Stimulated activated CD8-positive, alpha-beta memory T cell treated with anti-CD3 and anti-CD28 coated beads, Interleukin-15, amount 100 ng/mL, for 48 hours (primary cell): Measurements from ENCODE around the gene NSUN5.
A peak's percentile ranks its signal among the peaks of the same experiment; 100 is the strongest.
"Not testable (repeated sequence)": the region's sequence is repeated elsewhere in the genome, so short reads cannot be mapped to it uniquely, and the experiment has no call there.

Experiments
- DNase-seq, 2 donors: peaks; one replicate each; pipeline ENCODE4 v3.0.0-alpha.2; 2020; ENCODE audit warnings: low read depth in 2 of 2

Gene NSUN5

DNA sequence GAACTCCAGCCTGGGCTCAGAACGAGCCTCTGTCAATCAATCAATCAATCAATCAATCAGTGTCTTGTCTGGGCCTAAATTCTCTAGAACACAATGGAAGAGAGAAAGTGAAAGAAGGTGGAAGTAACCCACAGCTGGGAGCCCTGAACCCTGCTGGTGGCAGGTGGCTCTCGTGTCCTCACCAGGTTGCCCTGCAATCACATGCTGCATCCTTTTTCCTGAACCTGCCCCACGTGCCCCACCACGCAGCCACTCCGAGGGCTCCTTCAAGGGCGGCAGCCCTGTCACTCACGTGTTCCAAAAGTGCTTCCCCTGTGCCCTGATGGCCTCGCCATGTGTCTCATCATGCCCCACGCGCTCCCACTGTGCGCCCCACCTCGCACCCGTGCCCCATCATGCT, 18.8 kb upstream of the NSUN5 start:
- DNase-seq, result not testable (repeated sequence)

DNA sequence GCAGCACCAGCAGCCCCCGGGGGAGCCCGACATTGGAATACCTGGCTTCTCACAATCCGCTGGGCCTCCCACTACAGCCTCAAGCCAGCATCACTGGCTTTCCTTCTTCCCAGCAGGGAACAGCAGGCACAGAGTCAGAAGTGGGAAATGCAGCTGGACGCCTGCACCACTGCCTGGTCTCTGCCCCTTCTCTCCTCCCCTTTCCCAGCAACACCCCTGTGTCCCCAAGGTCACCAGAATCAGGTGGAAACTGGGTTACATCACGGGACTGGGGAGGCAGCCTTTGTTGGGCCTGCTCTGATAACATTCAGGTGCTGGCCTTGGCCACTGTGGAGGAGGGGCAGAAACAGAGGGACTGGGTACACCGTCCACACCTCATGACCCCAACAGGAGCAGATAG, 16.8 kb upstream of the NSUN5 start:
- not testable (repeated sequence) for DNase-seq

DNA sequence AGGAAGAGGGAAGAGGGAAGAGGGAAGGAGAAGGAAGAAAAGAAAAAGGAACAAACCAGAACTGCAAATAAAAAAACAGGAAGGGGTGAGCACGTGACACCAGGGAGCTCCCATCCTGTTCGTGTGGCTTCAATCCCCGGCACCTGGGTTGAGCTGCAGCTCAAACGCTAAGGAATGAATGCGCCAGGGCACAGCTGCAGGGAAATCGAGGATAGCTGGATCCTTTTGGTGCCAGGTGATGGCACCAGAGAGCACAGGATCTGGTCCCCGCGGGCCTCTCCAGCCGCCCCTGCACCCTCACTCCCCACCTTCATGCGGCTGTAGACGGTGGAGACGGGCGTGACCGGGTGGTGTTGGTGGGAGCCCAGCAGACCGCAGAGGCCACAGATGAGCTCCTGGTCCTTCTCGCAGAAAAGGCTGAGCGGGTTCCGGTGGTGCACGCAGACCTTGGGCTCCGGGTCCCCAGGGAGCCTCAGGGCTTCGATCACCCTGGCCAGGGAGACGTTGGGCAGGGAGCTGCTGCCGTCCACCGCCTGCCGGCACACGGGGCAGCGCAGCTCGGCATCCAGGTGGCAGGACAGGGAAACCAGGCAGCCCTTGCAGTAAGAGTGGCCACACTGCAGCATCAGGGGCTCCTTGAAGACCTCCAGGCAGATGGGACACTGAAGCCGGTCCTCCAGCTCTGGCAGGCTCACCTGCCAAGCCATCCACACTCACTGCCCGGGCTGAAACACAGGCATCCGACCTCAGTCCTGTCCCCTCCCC, 15.6 kb upstream of the NSUN5 start:
- peak; percentile 26 to 32 for DNase-seq

DNA sequence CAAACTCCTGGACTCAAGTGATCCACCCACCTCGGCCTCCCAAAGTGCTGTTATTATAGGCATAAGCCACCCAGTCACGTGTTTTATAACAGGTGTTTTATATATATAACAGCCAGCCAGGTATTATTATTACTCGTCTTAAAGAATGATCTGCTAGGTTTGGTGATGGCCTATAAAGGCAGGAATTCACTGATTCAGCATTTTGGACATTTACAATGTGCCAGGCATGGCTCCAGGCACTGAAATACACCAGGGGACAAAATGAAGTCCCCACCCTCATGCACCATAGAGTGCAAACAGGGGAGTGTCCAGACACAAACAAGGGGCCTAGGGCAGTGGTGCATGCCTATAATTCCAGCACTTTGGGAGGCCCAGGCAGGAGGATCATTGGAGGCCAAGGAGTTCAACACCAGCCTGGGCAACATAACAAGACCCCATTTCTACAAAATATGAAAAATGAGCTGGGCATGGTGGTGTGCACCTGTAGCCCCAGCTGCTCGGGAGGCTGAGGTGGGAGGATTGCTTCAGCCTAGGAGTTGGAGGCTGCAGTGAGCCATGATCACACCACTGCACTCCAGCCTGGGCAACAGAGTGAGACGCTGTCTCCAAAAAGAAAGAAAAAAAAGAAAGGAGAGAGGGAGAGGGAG, 14.9 kb upstream of the NSUN5 start:
- DNase-seq, result not testable (repeated sequence)

DNA sequence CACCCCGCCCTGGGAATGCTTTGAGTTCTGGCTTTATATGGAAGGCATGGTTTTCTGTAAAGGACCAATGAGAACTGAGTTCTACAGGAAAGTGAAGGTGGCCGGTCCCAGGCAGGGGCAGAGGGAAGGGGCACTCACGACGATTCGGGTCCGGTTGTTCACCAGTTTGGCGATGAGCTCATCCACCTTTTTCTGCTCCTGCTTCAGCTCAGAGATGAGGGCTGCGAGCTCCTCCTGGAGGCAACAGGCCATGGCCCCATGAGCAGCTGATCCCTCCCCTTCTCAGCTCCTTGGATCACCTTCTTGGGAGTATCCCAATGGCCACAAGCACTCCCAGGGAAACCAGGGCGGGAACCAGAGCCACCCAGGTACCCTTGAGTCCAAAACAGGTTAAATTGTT, 11.4 kb upstream of the NSUN5 start:
- not testable (repeated sequence) for DNase-seq

DNA sequence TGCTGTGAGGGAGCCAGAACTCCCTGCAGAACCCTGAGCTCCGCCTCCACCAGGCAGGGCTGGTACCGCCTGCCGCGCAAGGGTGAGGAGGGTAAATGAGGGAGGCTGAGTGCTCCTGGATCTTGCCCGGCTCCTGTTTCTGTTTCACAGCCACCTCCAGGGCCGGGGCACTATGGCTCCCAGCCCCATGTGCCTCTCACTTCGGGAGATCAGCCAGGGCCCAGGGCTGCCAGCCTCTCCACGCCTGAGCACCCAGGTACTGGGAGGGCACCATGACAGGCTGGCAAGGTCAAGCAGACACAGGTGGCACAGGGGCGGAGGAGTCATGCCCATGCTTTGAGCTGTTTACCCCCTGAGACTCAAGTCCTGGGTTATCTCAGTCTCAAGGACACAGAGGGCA, 10.9 kb upstream of the NSUN5 start:
- not testable (repeated sequence) for DNase-seq

DNA sequence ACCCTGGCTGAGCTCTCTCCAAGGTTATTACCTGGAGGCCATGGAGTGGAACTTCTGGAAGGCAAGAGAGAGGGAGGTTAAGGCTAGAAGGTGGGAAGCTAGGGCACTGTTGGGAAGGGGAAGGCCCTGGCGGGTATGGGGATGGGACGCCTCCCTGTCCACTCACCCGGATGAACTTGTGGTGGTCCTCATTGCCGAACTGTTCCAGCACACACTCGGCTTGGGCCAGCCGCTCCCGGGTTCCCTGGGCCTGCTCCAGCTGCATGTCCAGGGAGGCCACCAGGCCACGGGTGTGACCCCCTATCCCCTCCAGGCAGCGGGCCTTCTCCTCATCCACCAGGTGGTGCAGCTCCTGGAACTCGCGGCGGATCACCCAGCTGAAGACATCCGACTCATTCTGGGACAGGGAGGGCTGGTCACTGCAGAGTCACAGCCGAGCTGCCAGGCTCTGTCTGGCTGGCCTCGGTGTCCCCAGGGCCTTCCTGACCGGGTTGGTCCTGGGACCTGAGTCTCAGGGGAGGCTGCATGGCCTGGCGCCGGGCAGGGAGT, 10.1 kb upstream of the NSUN5 start:
- DNase-seq, result not testable (repeated sequence)

DNA sequence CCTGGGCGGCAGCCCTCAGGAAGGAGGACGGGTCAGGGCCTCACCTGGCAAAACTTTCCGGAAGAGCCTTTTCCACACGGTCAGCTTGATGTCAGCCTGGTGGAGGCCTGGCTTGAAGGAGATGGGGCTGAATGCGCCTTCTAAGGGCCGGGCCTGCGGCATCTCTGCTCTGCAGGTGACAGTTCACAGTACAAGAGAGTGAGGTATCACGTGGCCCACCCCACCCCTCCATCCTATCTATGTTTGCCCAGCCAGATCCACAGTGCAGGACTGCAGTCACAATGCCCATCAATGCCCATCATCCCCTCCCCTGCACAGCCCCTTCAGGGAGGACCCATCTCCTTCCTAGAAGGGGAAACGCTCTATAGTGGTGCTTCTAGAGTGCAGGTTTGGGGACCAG, 7.9 kb upstream of the NSUN5 start:
- no peak for DNase-seq

DNA sequence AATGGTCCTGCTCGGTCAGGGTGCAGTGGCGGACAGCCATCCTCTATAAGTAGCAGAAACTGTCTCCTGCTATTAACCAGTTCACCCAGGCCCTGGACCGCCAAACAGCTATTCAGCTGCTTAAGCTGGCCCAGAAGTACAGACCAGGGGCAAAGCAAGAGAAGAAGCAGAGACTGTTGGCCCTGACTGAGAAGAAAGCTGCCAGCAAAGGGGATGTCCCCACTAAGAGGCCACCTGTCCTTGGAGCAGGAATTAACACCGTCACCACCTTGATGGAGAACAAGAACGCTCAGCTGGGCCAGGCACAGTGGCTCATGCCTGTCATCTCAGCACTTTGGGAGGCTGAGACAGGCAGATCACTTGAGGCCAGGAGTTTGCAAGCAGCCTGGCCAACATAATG, 5.6 kb upstream of the NSUN5 start:
- DNase-seq, result no peak

DNA sequence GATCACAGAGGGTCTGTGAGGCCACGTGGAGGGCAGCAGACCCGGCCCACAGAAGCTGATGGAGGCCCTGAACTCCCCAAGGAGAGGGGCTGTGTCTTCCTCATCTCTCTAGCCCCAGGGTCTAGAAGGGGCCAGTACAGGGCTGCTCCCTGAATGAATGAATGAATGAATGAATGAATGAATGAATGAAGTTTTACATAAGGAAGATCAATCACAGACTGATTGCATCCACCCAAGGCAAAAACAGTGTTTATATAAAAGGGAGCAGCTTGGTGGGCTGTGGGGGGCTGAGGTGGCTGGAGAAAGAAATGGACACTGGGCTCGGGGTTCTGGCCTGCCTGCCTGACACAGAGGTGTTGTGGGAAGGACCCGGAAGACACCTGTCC, 4.9 kb upstream of the NSUN5 start:
- no peak for DNase-seq

DNA sequence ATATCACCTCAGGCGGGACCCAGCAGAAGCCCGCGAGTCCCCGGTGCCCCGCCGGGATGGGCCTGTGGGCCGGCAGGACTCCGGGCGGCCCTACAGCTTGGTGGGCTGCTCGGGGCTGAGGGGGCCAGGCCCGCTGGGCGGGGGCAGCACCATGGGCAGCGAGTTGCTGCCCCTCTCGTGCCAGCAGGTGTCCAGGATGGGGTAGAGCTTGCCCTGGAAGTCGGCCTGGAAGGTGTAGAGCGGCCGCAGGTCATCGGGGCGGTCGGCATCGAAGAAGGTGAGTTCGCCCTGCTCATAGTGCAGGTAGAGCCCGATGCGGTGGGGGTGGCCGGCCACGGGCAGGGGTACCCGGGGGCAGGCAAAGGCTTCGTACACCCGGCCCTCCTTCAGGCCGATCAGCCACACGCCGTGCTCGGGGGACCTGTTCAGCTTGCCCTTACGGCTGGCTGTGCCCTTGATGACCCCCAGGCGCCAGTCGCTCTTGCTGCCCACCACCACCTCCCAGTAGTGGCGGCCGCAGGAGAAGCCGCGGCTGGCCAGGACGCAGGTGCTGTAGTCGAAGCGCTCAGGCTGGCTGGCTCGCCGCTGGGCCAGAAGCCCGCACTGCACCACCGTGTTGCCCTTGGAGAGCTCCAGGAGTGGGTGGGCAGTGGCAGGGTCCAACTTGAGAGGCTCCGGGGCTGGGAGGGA, 4.3 kb upstream of the NSUN5 start:
- DNase-seq, result no peak

DNA sequence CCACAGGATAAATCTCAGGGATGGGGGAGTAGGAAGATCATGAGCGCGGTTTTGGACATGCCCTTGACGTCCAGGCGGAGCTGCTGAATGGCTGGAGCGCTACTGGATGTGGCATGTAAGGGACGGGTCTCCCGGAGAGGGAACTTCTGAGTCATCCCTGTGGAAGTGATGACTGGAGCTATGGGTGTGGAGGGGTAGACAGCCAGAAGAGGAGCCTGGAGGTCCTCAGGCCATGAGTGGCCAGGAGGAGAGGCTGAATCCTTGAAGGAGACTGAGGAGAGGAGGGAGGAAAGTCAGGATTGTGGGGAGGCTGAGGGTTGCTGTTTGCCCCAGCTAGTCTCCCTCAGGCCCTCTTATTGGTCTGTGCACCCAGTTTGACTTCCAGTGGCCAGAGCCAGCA, 2.8 kb upstream of the NSUN5 start:
- DNase-seq, result not testable (repeated sequence)

DNA sequence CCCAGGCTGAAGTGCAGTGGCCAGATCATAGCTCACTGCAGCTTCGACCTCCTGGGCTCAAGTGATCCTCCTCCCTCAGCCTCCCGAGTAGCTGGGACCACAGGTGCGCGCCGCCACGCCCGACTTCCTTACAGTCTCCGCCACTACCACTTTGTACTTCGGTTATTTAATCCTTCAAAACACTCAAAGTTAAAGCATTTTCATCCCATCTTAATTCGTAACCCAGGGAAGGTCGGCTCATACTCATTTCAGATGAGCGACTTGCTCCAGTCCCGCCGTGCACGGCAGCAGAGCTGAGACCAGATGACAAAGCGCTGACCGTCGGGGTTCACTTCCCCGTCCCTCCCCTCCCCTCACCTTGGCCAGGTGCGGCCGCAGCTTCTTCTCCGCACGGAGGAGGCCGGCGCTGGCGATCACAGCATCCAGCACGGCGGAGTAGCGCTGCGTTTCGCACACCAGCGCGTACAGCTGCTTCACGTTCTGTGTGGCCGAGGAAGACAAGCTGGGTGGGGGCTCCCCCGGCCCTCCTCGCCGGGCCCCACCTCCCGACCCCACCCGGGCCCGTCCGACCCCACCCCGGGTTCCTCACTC, 457 bp downstream of the NSUN5 start:
- no peak for DNase-seq

DNA sequence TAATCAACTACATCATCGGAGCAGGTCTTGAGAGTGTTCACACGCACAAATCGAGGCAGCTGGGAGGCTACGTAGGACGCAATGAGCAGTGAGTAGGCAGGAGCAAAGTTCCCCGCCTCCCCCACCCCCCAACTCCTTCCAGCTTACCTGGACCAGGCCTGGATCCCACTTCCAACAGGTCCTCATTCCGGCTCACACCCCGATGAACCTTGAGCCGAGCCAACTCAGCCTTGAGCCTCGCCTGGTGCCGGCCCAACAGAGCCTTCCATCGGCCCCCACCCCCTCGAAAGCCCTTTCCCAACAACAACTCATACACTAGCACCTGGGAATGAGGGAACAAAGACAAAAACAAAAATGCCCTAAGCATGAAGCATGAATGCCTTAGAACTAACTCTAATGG, 1.2 kb downstream of the NSUN5 start:
- DNase-seq, result no peak

DNA sequence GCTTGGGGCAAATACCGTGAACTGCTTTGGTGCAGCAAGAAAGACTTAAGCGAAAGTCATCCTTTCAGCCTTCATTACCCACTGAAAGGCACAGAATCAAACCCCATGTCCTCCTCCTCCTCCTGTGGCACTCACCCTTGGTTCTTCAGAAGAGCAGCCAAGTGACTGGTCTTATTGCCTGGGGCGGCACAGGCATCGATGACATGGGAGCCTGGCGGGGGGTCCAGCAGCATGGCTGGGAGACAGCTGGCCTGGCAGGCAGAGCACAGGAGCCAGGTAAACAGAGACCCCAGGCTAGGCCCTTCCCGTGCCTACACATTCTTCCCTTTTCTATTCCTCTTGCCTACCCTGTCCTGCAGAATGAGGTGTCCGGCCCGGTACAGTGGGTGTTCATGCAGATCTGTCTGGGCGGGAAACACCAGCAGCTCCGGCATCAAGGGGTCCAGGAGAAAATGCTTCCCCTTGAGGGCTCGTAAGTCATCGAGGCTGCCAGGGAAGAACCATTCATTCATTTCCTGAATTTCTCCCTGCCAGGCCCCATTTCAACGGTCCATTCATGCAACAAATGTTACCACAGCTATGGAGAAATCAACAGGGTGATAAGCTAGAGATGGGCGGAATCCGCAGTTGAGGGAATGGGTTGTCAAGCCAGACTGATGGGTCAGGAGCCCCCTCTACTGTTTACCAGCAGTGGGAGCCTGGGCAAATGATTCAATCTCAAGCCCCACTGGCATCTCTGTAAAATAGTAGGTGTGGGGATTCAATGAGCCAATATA, 3.8 kb downstream of the NSUN5 start:
- DNase-seq, result not testable (repeated sequence)

DNA sequence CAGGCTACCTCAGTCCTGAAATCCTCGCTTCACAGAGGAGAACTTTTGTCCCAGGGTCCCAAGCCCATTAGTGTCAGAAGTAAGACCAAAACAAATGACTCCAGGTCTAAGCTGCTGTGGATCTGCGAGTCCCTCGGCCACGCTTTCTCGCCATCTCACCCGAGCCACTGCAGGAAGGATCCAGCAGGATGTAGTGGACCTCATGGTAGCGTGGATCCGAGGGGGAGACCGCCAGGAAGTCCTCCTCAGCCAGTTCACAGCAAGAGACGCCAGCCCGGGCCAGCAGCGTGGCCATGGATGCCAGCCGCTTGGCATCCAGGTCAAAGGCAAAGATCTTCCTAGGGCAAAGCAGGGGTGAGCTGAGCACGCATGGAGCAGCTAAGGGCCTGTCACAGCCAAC, 4.6 kb downstream of the NSUN5 start:
- no peak for DNase-seq

DNA sequence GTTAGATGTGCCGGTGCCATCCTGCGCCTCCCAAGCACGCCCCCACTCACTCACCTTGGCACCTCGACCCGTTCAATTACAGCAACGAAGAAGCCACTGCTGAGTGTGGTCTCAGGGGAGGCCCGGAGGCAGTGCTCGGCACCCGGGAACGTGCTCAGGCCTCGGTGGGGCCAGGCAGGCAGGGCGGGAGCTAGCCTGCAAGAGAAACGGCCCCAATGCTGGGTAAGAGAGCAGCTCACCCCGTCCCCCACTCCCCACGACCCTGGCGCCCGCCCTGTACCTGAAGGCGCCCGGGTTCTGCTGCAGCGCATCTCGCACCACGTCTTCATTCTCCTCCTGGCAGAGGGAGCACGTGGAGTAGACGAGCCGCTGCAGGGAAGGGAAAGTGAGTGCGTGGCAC, 5.1 kb downstream of the NSUN5 start:
- no peak for DNase-seq

DNA sequence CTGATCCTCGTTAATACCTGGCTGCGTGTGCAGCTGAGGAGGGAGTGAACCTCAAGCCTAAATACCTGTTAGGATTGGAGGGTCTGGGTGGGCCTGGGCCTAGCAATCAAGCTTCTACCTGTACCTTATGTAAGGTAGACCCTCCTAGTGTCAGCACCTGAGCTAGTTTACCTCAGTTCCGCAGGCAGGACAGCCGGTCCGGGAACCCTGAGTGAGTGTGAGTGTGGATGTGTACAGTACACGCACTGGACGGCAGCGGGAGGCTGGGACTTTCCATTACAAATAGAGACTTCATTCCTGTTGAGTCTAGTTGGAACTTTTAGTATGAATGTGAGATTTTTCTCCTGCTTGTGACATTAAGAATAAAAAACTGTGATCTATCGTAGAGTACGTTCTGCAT, 5.8 kb downstream of the NSUN5 start:
- not testable (repeated sequence) for DNase-seq

DNA sequence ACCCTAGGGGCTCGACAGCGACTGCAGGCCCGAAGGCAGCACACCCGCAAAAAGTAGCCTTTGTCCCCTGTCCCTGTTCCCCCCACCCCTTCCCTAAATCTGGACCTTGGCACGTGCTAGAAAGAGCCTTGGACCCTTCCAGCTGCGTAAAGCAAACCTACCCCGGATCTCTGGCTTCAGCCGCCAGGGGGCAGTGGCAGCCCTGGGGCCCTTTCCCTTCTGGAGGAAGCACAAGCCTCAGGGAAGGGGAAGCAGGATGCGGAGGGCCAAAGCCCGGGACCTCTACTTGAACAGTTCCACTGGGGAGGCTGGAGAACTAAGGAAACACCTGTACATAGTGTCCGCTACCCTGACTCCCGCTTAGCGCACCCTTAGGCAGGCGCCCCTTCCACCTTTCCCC, 7.5 kb downstream of the NSUN5 start:
- DNase-seq, result not testable (repeated sequence)

DNA sequence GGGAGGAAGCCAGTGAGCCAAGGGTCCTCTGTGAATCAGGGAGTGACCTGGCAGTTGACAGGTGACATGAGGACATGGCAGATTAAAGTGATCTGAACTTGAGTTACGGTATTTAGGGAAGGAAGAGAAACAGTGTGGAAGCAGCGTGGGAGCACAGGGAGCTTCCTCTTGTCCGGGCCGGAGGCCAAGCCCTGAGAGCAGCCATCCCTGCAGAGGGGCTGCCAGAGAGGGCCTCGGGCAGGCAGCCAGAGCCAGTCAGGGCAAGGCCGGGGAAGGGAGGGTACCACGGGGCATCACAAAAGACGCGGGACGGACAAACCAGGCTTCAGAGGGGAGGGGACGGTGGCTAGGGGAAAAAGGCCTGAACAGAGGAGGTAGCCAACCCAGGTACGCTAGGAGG, 8.8 kb downstream of the NSUN5 start:
- not testable (repeated sequence) for DNase-seq

DNA sequence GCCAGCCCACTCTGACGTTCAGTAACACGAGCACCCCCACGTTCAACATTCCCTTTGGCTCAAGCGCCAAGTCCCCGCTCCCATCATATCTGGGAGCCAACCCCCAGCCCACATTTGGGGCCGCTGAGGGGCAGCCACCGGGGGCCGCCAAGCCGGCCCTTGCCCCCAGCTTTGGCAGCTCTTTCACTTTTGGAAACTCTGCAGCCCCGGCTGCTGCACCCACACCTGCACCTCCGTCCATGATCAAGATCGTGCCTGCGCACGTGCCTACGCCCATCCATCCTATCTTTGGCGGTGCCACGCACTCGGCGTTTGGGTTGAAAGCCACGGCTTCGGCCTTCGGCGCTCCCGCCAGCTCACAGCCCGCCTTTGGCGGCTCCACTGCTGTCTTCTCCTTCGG, 10.9 kb downstream of the NSUN5 start:
- not testable (repeated sequence) for DNase-seq
